IPS-20b (cell line): Measurements from ENCODE around the gene MTUS2.

Source experiments
- H3K27ac ChIP-seq: one replicate; pipeline ENCODE4 v1.5.1; 2013; ENCODE audit warnings: low read length
- H3K27me3 ChIP-seq: 2 replicates; pipeline ENCODE4 v1.6.1; 2013; ENCODE audit warnings: mild to moderate bottlenecking, low read length, inconsistent platforms; ENCODE audit not compliant: insufficient read depth
- H3K36me3 ChIP-seq: 2 replicates; pipeline ENCODE4 v1.6.1; 2013; ENCODE audit warnings: low read depth, mild to moderate bottlenecking, inconsistent platforms, low read length, moderate library complexity; ENCODE audit not compliant: insufficient read depth
- H3K4me1 ChIP-seq: 2 replicates; pipeline ENCODE4 v1.6.1; 2013; ENCODE audit warnings: mild to moderate bottlenecking, control low read depth, inconsistent platforms, low read length, moderate library complexity; ENCODE audit not compliant: insufficient read depth
- H3K4me3 ChIP-seq: 2 replicates; pipeline ENCODE4 v1.5.1; 2013; ENCODE audit warnings: mild to moderate bottlenecking, low read length, inconsistent platforms
- H3K9ac ChIP-seq: 2 replicates; pipeline ENCODE4 v1.6.1; 2013; ENCODE audit warnings: low read depth, mild to moderate bottlenecking, inconsistent platforms, low read length, moderate library complexity
- H3K9me3 ChIP-seq: 2 replicates; pipeline ENCODE4 v1.6.1; 2013; ENCODE audit warnings: mild to moderate bottlenecking, low read depth, low read length, inconsistent platforms; ENCODE audit not compliant: insufficient read depth

The MTUS2 gene

GRCh38 chr13:28825379-28825778, 5.2 kb downstream of the MTUS2 start:
- H3K4me1 ChIP-seq = 0 out of 2 replicates have a peak, but pooled peaks cover 3% of the 10 kb centered on the region
- H3K4me3 ChIP-seq = no peak overlapping the region
- H3K27ac ChIP-seq = no peak overlapping the region
- H3K27me3 ChIP-seq = peaks cover 52% of the 10 kb centered on the region
- peaks cover 24% of the 10 kb centered on the region for H3K9me3 ChIP-seq
- no peak overlapping the region for H3K9ac ChIP-seq
- no peaks in the 10 kb centered on the region for H3K36me3 ChIP-seq

- no peak overlapping the region for H3K27ac ChIP-seq
- peaks cover 33% of the 10 kb centered on the region for H3K9me3 ChIP-seq
- H3K9ac ChIP-seq = no peak overlapping the region
- no peaks in the 10 kb centered on the region for H3K4me1 ChIP-seq
- no peaks in the 10 kb centered on the region for H3K36me3 ChIP-seq
- peaks cover 42% of the 10 kb centered on the region for H3K27me3 ChIP-seq
- H3K4me3 ChIP-seq = no peak overlapping the region
Observed at GRCh38 chr13:28826368-28826767, 6.2 kb downstream of the MTUS2 start.

GRCh38 chr13:28830580-28830979, 10.4 kb downstream of the MTUS2 start:
- Histone ChIP-seq H3K9ac (no peak overlapping the region), H3K4me1 (no peaks in the 10 kb centered on the region), H3K27me3 (peaks cover 3% of the 10 kb centered on the region; the same call in 1 of the 2 replicates), H3K4me3 (no peak overlapping the region), H3K36me3 (no peaks in the 10 kb centered on the region), H3K27ac (no peak overlapping the region), H3K9me3 (peaks cover 33% of the 10 kb centered on the region)

- Histone ChIP-seq H3K36me3 (no peaks in the 10 kb centered on the region), H3K9ac (no peak overlapping the region), H3K27me3 (no peaks in the 10 kb centered on the region), H3K4me1 (no peaks in the 10 kb centered on the region), H3K27ac (no peak overlapping the region), H3K9me3 (peaks cover 33% of the 10 kb centered on the region), H3K4me3 (no peak overlapping the region)
Observed at GRCh38 chr13:28831117-28831516, 11.0 kb downstream of the MTUS2 start.

- no peaks in the 10 kb centered on the region for H3K27me3 ChIP-seq
- H3K9me3 ChIP-seq = no peaks in the 10 kb centered on the region
- no peaks in the 10 kb centered on the region for H3K36me3 ChIP-seq
- no peak overlapping the region for H3K27ac ChIP-seq
- no peaks in the 10 kb centered on the region for H3K4me1 ChIP-seq
- no peak overlapping the region for H3K4me3 ChIP-seq
- no peak overlapping the region for H3K9ac ChIP-seq
Observed at GRCh38 chr13:28837111-28837510, 17.0 kb downstream of the MTUS2 start.

- H3K9ac ChIP-seq = no peak overlapping the region
- H3K36me3 ChIP-seq = no peaks in the 10 kb centered on the region
- no peaks in the 10 kb centered on the region for H3K27me3 ChIP-seq
- H3K4me1 ChIP-seq = no peaks in the 10 kb centered on the region
- no peaks in the 10 kb centered on the region for H3K9me3 ChIP-seq
- no peak overlapping the region for H3K27ac ChIP-seq
- H3K4me3 ChIP-seq = no peak overlapping the region
Observed at GRCh38 chr13:28843639-28844038, 23.5 kb downstream of the MTUS2 start.

GRCh38 chr13:28849441-28849840, 29.3 kb downstream of the MTUS2 start:
- H3K4me1 ChIP-seq = no peaks in the 10 kb centered on the region
- no peak overlapping the region for H3K27ac ChIP-seq
- H3K36me3 ChIP-seq = no peaks in the 10 kb centered on the region
- no peak overlapping the region for H3K9ac ChIP-seq
- H3K4me3 ChIP-seq = no peak overlapping the region
- H3K27me3 ChIP-seq = no peaks in the 10 kb centered on the region
- no peaks in the 10 kb centered on the region for H3K9me3 ChIP-seq

- Histone ChIP-seq H3K27ac (no peak overlapping the region), H3K4me1 (no peaks in the 10 kb centered on the region), H3K9ac (no peak overlapping the region), H3K4me3 (no peak overlapping the region), H3K27me3 (no peaks in the 10 kb centered on the region), H3K9me3 (no peaks in the 10 kb centered on the region), H3K36me3 (no peaks in the 10 kb centered on the region)
Observed at GRCh38 chr13:28850226-28850625, 30.1 kb downstream of the MTUS2 start.

GRCh38 chr13:28851422-28851821, 31.3 kb downstream of the MTUS2 start:
- H3K9me3 ChIP-seq = no peaks in the 10 kb centered on the region

GRCh38 chr13:28854657-28855056, 34.5 kb downstream of the MTUS2 start:
- Histone ChIP-seq H3K4me3 (no peak overlapping the region), H3K4me1 (no peaks in the 10 kb centered on the region), H3K27me3 (no peaks in the 10 kb centered on the region), H3K9ac (no peak overlapping the region), H3K27ac (no peak overlapping the region), H3K36me3 (no peaks in the 10 kb centered on the region), H3K9me3 (no peaks in the 10 kb centered on the region)

More at GRCh38 chr13:28851422-28851821, 31.3 kb downstream of the MTUS2 start:
- Histone ChIP-seq H3K4me1 (no peaks in the 10 kb centered on the region), H3K36me3 (no peaks in the 10 kb centered on the region), H3K9ac (no peak overlapping the region), H3K27me3 (no peaks in the 10 kb centered on the region), H3K27ac (no peak overlapping the region), H3K4me3 (no peak overlapping the region)

GRCh38 chr13:28856287-28856686, 36.1 kb downstream of the MTUS2 start:
- Histone ChIP-seq H3K4me1 (no peaks in the 10 kb centered on the region), H3K9me3 (no peaks in the 10 kb centered on the region), H3K27ac (no peak overlapping the region), H3K9ac (no peak overlapping the region), H3K27me3 (no peaks in the 10 kb centered on the region), H3K36me3 (no peaks in the 10 kb centered on the region), H3K4me3 (no peak overlapping the region)

GRCh38 chr13:28859069-28859468, 38.9 kb downstream of the MTUS2 start:
- H3K4me1 ChIP-seq = no peaks in the 10 kb centered on the region
- H3K27ac ChIP-seq = no peak overlapping the region
- H3K36me3 ChIP-seq = no peaks in the 10 kb centered on the region
- H3K27me3 ChIP-seq = no peaks in the 10 kb centered on the region
- no peaks in the 10 kb centered on the region for H3K9me3 ChIP-seq
- no peak overlapping the region for H3K4me3 ChIP-seq
- no peak overlapping the region for H3K9ac ChIP-seq

- no peaks in the 10 kb centered on the region for H3K9me3 ChIP-seq
- H3K4me3 ChIP-seq = no peak overlapping the region
- no peaks in the 10 kb centered on the region for H3K4me1 ChIP-seq
- no peaks in the 10 kb centered on the region for H3K36me3 ChIP-seq
- H3K27me3 ChIP-seq = no peaks in the 10 kb centered on the region
- H3K27ac ChIP-seq = no peak overlapping the region
- H3K9ac ChIP-seq = no peak overlapping the region
Observed at GRCh38 chr13:28859717-28860116, 39.6 kb downstream of the MTUS2 start.
